HEK293 (cell line): ENCODE data around the gene GRIK2.

Source experiments
- CTCF ChIA-PET: fragments of 350-600 bp; formaldehyde crosslinking; extraction: SDS; loops from one replicate; lab custom pipeline; 2021; ENCODE audit warnings: antibody characterized with exemption; lab: Yijun Ruan, JAX
- POLR2A ChIA-PET: fragments of 300-600 bp; formaldehyde crosslinking; extraction: SDS; loops from one replicate; lab custom pipeline; 2020; ENCODE audit warnings: antibody characterized with exemption, inconsistent platforms; lab: Yijun Ruan, JAX
- H3K27ac ChIP-seq: fragments of 200-500 bp; sonication (Bioruptor generic); 2 replicates; pipeline ENCODE4 v1.5.1; 2014; ENCODE audit warnings: low read depth, low read length, control low read depth, inconsistent platforms; ENCODE audit errors: extremely low read depth
- H3K36me3 ChIP-seq, 2 experiments: fragments of 200-500 bp in 1 of 2; sonication (Bioruptor generic) in 1 of 2; 1 replicate in 1 of 2; 2 replicates in 1 of 2; pipeline ENCODE4 v1.5.1; 2014 to 2017; ENCODE audit warnings: inconsistent platforms in 2 of 2, low read length in 2 of 2; ENCODE audit not compliant: control insufficient read depth in 2 of 2, insufficient read depth in 1 of 2
- H3K4me1 ChIP-seq: fragments of 200-500 bp; sonication (Bioruptor generic); 2 replicates; pipeline ENCODE4 v1.5.1; 2014; ENCODE audit warnings: mild to moderate bottlenecking, low read length, inconsistent platforms; ENCODE audit not compliant: control insufficient read depth, insufficient read depth
- H3K4me3 ChIP-seq: 2 replicates; pipeline ENCODE4 v1.5.1; 2011; ENCODE audit warnings: low read depth, mild to moderate bottlenecking, control low read depth, low read length, moderate library complexity
- H3K9me3 ChIP-seq: fragments of 200-500 bp; sonication (Bioruptor generic); 2 replicates; pipeline ENCODE4 v1.5.1; 2014; ENCODE audit warnings: low read depth, low read length, inconsistent platforms; ENCODE audit not compliant: control insufficient read depth, insufficient read depth
- TCF7L2 ChIP-seq: IDR thresholded peaks from 2 replicates; pipeline ENCODE4 v1.6.1; 2011; ENCODE audit warnings: low read depth, mild to moderate bottlenecking, inconsistent platforms, low read length, moderate library complexity, borderline replicate concordance
- ZFP3 ChIP-seq: fragments of 450-650 bp; formaldehyde crosslinking; IDR thresholded peaks from 2 replicates; pipeline ENCODE4 v1.5.1; 2016; ENCODE audit warnings: low read depth, missing biosample characterization, missing genetic modification characterization
- ZNF157 ChIP-seq: fragments of 450-650 bp; formaldehyde crosslinking; IDR thresholded peaks from 2 replicates; pipeline ENCODE4 v1.5.1; 2016; ENCODE audit warnings: missing biosample characterization, missing genetic modification characterization
- ZNF169 ChIP-seq: fragments of 450-650 bp; formaldehyde crosslinking; IDR thresholded peaks from 2 replicates; pipeline ENCODE4 v1.5.1; 2016; ENCODE audit warnings: missing biosample characterization, missing genetic modification characterization
- ZNF19 ChIP-seq: fragments of 450-650 bp; formaldehyde crosslinking; IDR thresholded peaks from 2 replicates; pipeline ENCODE4; 2016; ENCODE audit warnings: missing biosample characterization, missing genetic modification characterization, low read depth
- ZNF266 ChIP-seq: fragments of 450-650 bp; formaldehyde crosslinking; IDR thresholded peaks from 2 replicates; pipeline ENCODE4 v1.5.1; 2016; ENCODE audit warnings: missing biosample characterization, missing genetic modification characterization, low read depth
- ZNF37A ChIP-seq: fragments of 450-650 bp; IDR thresholded peaks from 2 replicates; pipeline ENCODE4 v1.5.1; 2018; ENCODE audit warnings: missing biosample characterization, missing genetic modification characterization
- ZNF391 ChIP-seq: fragments of 450-650 bp; formaldehyde crosslinking; IDR thresholded peaks from 2 replicates; pipeline ENCODE4 v1.5.1; 2016; ENCODE audit warnings: low read depth, missing biosample characterization, missing genetic modification characterization, borderline replicate concordance
- ZNF521 ChIP-seq: fragments of 450-650 bp; formaldehyde crosslinking; IDR thresholded peaks from 2 replicates; pipeline ENCODE4 v1.5.1; 2017; ENCODE audit warnings: missing biosample characterization, mild to moderate bottlenecking, missing genetic modification characterization
- ZNF623 ChIP-seq: fragments of 450-650 bp; formaldehyde crosslinking; IDR thresholded peaks from 2 replicates; pipeline ENCODE4 v1.5.1; 2016; ENCODE audit warnings: missing biosample characterization, missing genetic modification characterization
- ZNF626 ChIP-seq: fragments of 450-650 bp; sonication (Bioruptor Pico); formaldehyde crosslinking; IDR thresholded peaks from 2 replicates; pipeline ENCODE4 v1.5.1; 2018; ENCODE audit warnings: missing biosample characterization, missing genetic modification characterization, inconsistent platforms
- ZNF664 ChIP-seq: fragments of 450-650 bp; formaldehyde crosslinking; IDR thresholded peaks from 2 replicates; pipeline ENCODE4 v1.5.1; 2016; ENCODE audit warnings: missing biosample characterization, missing genetic modification characterization
- ZNF670 ChIP-seq: fragments of 450-650 bp; formaldehyde crosslinking; IDR thresholded peaks from 2 replicates; pipeline ENCODE4 v1.5.1; 2016; ENCODE audit warnings: missing biosample characterization, missing genetic modification characterization, low read depth
- TF ChIP-seq, protein P1 (sequence below): fragments of 450-650 bp; IDR thresholded peaks from 2 replicates; pipeline ENCODE4 v1.5.1; 2018; ENCODE audit warnings: missing biosample characterization, mild to moderate bottlenecking, missing genetic modification characterization
- TF ChIP-seq, protein P2 (sequence below): fragments of 450-650 bp; formaldehyde crosslinking; IDR thresholded peaks from 2 replicates; pipeline ENCODE4 v1.5.1; 2016; ENCODE audit warnings: missing biosample characterization, missing genetic modification characterization
- TF ChIP-seq, protein P3 (sequence below): fragments of 450-650 bp; formaldehyde crosslinking; IDR thresholded peaks from 2 replicates; pipeline ENCODE4 v1.5.1; 2017; ENCODE audit warnings: missing biosample characterization, missing genetic modification characterization
- TF ChIP-seq, protein P4 (sequence below): fragments of 450-650 bp; formaldehyde crosslinking; IDR thresholded peaks from 2 replicates; pipeline ENCODE4 v1.5.1; 2016; ENCODE audit warnings: missing biosample characterization, missing genetic modification characterization
- TF ChIP-seq, protein P5 (sequence below): fragments of 450-650 bp; formaldehyde crosslinking; conservative IDR thresholded peaks from 2 replicates; pipeline ENCODE4 v1.5.1; 2016; ENCODE audit warnings: low read depth, missing biosample characterization, missing genetic modification characterization
- TF ChIP-seq, protein P6 (sequence below): fragments of 450-650 bp; formaldehyde crosslinking; IDR thresholded peaks from 2 replicates; pipeline ENCODE4 v1.5.1; 2016; ENCODE audit warnings: missing biosample characterization, missing genetic modification characterization

Gene GRIK2

DNA sequence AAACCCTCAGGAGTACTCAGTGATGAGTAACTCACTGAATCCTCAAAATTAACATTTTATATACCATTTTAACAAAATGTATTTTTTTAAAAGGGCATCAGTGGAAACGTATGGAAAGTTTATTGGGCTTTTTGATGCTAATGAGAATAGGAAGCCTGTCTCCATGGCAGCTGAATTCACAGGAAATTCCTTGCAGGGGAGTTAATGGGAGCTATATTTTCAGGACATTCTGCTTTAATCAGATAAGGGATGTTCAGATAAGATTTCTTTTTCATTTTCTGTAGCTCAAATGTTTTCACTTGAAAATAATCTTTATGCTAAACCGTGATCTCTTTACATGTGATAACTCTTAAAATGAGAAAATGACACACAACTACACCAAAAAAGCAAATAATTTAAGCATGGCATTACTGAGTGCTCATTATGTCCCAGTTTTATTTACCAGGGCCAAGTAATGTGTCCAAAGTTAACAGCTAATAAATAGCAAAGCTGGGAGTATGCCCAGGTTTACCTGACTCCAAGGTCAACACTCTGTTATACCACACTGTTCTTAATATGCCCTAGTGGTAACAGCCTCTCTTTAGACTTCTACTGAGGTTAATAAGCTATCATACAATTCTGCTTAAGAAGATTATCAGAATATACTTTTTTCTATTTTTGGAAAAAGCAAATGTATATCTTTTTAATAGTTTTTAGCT, 348.1 kb downstream of the GRIK2 start (continued):
- TF ChIP-seq, protein P1, sequence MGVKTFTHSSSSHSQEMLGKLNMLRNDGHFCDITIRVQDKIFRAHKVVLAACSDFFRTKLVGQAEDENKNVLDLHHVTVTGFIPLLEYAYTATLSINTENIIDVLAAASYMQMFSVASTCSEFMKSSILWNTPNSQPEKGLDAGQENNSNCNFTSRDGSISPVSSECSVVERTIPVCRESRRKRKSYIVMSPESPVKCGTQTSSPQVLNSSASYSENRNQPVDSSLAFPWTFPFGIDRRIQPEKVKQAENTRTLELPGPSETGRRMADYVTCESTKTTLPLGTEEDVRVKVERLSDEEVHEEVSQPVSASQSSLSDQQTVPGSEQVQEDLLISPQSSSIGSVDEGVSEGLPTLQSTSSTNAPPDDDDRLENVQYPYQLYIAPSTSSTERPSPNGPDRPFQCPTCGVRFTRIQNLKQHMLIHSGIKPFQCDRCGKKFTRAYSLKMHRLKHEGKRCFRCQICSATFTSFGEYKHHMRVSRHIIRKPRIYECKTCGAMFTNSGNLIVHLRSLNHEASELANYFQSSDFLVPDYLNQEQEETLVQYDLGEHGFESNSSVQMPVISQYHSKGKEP, result no peak
- TF ChIP-seq ZNF169 (tag by site-specific recombination) (no peak), ZNF626 (no peak), ZNF670 (tag by site-specific recombination) (no peak)
- TF ChIP-seq, protein P2, sequence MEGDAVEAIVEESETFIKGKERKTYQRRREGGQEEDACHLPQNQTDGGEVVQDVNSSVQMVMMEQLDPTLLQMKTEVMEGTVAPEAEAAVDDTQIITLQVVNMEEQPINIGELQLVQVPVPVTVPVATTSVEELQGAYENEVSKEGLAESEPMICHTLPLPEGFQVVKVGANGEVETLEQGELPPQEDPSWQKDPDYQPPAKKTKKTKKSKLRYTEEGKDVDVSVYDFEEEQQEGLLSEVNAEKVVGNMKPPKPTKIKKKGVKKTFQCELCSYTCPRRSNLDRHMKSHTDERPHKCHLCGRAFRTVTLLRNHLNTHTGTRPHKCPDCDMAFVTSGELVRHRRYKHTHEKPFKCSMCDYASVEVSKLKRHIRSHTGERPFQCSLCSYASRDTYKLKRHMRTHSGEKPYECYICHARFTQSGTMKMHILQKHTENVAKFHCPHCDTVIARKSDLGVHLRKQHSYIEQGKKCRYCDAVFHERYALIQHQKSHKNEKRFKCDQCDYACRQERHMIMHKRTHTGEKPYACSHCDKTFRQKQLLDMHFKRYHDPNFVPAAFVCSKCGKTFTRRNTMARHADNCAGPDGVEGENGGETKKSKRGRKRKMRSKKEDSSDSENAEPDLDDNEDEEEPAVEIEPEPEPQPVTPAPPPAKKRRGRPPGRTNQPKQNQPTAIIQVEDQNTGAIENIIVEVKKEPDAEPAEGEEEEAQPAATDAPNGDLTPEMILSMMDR (tag by site-specific recombination), result no peak

DNA sequence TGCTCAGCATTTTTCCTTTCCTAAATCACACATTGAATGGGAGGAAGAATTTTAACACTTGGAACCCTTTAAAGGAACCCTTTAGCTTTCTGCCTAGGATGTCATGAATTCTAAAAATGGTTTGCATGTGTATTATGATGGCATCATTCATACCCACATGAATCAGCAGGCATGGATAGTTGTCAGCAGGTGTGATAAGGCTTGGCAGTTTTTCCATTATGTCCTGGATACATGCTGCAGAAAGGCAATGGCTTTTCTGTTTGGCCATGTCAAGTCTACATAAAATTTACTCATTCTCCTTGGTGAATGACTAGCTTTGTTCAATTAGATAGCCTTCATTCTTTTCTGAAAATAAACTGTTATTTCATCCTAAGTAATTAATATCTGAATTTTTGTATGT, 353.7 kb downstream of the GRIK2 start:
- Histone ChIP-seq H3K4me1 (no peaks in the 10 kb centered on the region), H3K27ac (no peak overlapping the region), H3K4me3 (no peak overlapping the region), H3K36me3 (no peaks in the 10 kb centered on the region)
- POLR2A ChIA-PET, result no interaction called here
- no peak for TF ChIP-seq TCF7L2
- no peak for TF ChIP-seq ZNF664
- TF ChIP-seq ZNF623 (tag by site-specific recombination), result no peak
- TF ChIP-seq, protein P3, sequence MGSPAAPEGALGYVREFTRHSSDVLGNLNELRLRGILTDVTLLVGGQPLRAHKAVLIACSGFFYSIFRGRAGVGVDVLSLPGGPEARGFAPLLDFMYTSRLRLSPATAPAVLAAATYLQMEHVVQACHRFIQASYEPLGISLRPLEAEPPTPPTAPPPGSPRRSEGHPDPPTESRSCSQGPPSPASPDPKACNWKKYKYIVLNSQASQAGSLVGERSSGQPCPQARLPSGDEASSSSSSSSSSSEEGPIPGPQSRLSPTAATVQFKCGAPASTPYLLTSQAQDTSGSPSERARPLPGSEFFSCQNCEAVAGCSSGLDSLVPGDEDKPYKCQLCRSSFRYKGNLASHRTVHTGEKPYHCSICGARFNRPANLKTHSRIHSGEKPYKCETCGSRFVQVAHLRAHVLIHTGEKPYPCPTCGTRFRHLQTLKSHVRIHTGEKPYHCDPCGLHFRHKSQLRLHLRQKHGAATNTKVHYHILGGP, result no peak
- no peak for TF ChIP-seq ZNF19 (tag by site-specific recombination)
- no peak for TF ChIP-seq ZNF521 (tag by site-specific recombination)
- TF ChIP-seq ZNF266 (tag by site-specific recombination), result no peak
- TF ChIP-seq, protein P4, sequence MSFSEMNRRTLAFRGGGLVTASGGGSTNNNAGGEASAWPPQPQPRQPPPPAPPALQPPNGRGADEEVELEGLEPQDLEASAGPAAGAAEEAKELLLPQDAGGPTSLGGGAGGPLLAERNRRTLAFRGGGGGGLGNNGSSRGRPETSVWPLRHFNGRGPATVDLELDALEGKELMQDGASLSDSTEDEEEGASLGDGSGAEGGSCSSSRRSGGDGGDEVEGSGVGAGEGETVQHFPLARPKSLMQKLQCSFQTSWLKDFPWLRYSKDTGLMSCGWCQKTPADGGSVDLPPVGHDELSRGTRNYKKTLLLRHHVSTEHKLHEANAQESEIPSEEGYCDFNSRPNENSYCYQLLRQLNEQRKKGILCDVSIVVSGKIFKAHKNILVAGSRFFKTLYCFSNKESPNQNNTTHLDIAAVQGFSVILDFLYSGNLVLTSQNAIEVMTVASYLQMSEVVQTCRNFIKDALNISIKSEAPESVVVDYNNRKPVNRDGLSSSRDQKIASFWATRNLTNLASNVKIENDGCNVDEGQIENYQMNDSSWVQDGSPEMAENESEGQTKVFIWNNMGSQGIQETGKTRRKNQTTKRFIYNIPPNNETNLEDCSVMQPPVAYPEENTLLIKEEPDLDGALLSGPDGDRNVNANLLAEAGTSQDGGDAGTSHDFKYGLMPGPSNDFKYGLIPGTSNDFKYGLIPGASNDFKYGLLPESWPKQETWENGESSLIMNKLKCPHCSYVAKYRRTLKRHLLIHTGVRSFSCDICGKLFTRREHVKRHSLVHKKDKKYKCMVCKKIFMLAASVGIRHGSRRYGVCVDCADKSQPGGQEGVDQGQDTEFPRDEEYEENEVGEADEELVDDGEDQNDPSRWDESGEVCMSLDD (tag by site-specific recombination), result no peak
- no peak for TF ChIP-seq ZFP3
- TF ChIP-seq, protein P5, sequence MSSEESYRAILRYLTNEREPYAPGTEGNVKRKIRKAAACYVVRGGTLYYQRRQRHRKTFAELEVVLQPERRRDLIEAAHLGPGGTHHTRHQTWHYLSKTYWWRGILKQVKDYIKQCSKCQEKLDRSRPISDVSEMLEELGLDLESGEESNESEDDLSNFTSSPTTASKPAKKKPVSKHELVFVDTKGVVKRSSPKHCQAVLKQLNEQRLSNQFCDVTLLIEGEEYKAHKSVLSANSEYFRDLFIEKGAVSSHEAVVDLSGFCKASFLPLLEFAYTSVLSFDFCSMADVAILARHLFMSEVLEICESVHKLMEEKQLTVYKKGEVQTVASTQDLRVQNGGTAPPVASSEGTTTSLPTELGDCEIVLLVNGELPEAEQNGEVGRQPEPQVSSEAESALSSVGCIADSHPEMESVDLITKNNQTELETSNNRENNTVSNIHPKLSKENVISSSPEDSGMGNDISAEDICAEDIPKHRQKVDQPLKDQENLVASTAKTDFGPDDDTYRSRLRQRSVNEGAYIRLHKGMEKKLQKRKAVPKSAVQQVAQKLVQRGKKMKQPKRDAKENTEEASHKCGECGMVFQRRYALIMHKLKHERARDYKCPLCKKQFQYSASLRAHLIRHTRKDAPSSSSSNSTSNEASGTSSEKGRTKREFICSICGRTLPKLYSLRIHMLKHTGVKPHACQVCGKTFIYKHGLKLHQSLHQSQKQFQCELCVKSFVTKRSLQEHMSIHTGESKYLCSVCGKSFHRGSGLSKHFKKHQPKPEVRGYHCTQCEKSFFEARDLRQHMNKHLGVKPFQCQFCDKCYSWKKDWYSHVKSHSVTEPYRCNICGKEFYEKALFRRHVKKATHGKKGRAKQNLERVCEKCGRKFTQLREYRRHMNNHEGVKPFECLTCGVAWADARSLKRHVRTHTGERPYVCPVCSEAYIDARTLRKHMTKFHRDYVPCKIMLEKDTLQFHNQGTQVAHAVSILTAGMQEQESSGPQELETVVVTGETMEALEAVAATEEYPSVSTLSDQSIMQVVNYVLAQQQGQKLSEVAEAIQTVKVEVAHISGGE (tag by site-specific recombination), result no peak
- TF ChIP-seq ZNF37A (tag by site-specific recombination), result no peak
- TF ChIP-seq ZNF157 (tag by site-specific recombination), result no peak
- TF ChIP-seq, protein P6, sequence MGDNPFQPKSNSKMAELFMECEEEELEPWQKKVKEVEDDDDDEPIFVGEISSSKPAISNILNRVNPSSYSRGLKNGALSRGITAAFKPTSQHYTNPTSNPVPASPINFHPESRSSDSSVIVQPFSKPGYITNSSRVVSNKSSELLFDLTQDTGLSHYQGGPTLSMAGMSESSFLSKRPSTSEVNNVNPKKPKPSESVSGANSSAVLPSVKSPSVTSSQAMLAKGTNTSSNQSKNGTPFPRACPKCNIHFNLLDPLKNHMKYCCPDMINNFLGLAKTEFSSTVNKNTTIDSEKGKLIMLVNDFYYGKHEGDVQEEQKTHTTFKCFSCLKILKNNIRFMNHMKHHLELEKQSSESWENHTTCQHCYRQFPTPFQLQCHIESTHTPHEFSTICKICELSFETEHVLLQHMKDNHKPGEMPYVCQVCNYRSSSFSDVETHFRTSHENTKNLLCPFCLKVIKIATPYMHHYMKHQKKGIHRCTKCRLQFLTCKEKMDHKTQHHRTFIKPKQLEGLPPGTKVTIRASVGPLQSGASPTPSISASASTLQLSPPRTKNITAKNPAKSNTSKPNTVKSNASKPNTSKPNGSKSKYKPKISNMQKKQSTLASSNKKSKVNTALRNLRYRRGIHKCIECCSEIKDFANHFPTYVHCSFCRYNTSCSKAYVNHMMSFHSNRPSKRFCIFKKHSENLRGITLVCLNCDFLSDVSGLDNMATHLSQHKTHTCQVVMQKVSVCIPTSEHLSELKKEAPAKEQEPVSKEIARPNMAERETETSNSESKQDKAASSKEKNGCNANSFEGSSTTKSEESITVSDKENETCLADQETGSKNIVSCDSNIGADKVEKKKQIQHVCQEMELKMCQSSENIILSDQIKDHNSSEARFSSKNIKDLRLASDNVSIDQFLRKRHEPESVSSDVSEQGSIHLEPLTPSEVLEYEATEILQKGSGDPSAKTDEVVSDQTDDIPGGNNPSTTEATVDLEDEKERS, result no peak
- no peak for TF ChIP-seq ZNF391 (tag by site-specific recombination)
- TF ChIP-seq, all 188 proteins: peak for 0
- CTCF ChIA-PET, result no interaction called here
- no peaks in the 10 kb centered on the region for H3K9me3 ChIP-seq
